HG02852 (cell line): ENCODE data around the gene KCNJ3.
"Not testable (repeated sequence)": the region's sequence is repeated elsewhere in the genome, so short reads cannot be mapped to it uniquely, and the experiment has no call there.

Experiments
- ATAC-seq: cut with Tn5 transposase; IDR thresholded peaks from one replicate; pipeline ENCODE4 v1.9.1; 2021; ENCODE audit warnings: mild to moderate bottlenecking, moderate library complexity; ENCODE audit not compliant: unreplicated experiment

The KCNJ3 gene

GRCh38 chr2:154837035-154837434, 138.5 kb downstream of the KCNJ3 start:
- no peak for ATAC-seq

- no peak for ATAC-seq
Observed at GRCh38 chr2:154844513-154844912, 146.0 kb downstream of the KCNJ3 start.

- ATAC-seq: no peak
Observed at GRCh38 chr2:154846842-154847241, 148.3 kb downstream of the KCNJ3 start.

GRCh38 chr2:154849482-154849881, 151.0 kb downstream of the KCNJ3 start:
- ATAC-seq: no peak

DNA sequence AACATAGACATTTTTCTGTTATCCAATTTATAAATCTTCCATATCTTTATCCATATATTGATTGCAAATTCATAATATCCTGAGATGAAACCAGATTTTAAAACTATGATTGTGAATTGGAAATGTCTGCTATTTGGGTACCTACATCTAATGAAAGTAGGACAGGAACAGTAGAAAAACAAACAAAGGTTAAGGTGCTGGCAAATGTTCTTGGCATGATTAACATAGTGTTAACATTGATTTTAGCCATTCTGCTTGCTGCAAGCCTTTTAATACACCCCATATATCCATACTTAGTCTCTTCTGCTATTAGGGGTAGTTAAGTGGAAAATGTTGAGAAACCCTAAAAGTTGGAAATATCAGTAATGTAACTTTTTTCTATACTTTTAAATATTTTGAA, 152.0 kb downstream of the KCNJ3 start:
- ATAC-seq: no peak

DNA sequence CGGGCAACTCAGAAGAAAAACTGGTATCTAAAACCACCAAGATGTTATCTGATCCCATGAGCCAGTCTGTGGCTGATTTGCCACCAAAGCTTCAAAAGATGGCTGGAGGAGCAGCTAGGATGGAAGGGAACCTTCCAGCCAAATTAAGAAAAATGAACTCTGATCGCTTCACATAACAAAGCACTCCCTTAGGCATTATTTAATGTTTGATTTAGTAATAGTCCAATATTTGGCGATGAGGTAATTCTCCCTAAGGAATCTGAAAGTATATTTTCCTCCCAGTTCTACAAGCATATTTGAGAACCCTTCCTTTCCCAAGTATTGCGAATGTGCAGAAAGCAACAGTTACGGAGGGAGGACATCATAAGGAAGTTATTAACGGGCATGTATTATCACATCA, 156.6 kb downstream of the KCNJ3 start:
- ATAC-seq: no peak

DNA sequence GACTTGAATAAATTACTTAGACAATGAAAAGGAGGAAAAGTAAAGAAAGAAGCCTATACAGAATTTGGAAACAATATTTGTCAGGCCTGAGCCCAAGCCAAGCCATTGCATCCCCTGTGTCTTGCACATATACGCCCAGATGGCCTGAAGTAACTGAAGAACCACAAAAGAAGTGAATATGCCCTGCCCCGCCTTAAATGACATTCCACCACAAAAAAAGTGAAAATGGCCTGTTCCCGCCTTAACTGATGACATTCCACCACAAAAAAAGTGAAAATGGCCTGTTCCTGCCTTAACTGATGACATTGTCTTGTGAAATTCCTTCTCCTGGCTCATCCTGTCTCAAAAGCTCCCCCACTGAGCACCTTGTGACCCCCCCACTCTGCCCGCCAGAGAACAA, 168.7 kb downstream of the KCNJ3 start:
- not testable (repeated sequence) for ATAC-seq

- no peak for ATAC-seq
Observed at GRCh38 chr2:154875999-154876398, 177.5 kb downstream of the KCNJ3 start.

DNA sequence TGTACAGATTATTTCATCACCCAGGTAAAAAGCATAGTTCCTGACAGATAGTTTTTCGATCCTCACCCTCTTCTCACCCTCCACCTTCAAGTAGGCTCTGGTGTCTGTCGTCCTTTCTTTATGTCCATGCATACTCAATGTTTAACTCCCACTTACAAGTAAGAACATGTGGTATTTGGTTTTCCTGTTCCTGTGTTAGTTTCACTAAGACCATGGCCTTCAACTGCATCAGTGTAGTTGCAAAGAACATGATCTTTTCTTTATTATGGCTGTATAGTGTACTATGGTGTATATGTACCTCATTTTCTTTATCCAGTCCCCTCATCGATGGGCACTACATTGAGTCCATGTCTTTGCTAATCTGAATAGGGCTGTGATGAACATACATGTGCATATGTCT, 184.2 kb downstream of the KCNJ3 start:
- no peak for ATAC-seq

GRCh38 chr2:154886316-154886715, 187.8 kb downstream of the KCNJ3 start:
- ATAC-seq: no peak

DNA sequence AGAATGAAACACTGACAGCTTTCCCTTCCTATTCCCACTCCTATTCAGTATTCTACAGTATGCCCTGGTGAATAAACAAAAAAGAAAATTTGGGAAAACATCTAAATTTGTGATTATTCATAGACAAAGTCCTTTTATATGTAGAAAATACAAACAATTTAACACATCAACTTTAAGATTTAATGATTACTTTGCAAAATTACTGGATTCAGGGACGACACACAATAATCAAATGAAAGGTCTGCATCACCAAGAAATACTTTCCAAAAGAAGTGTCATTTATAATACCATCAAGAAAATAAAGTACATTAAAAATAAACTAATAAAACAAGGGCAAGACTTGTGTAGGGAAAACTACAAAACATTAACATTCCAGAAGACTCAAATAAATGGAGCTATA, 199.8 kb downstream of the KCNJ3 start:
- ATAC-seq: no peak

DNA sequence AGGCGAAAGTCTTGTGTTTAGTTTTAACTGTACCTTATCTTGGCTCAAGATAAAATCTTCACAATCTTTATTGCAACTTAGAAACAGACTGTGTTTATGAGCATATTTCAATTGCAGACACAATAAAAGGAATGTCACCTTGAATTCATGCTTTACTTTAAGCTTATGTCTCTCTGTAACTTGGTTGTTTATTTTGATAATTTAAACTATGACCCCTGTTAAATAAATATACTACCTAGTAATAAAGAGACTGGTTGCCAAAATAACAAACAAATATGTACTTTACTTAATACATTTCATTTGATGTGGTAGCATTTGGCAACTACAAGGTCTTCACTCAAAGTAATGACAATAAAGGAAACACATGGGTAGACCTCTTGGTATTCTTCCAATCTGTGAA, 202.6 kb downstream of the KCNJ3 start:
- no peak for ATAC-seq
